ENCODE data around the gene FABP7. TPM values are rescaled to one million over a fixed set of nuclear protein-coding genes. Genes with fewer than 3 reads are reported as not detected.
A peak's percentile ranks its signal among the peaks of the same experiment; 100 is the strongest.
"Not testable (repeated sequence)": the region's sequence is repeated elsewhere in the genome, so short reads cannot be mapped to it uniquely, and the experiment has no call there.

The FABP7 gene
- 1 to 10 TPM in 1 of 4 donors, under 1 TPM in 1, not detected in 2; 0.16 to 1.0 TPM for polyA plus RNA-seq (ENCODE audit: insufficient read length in 4 of 4)

GRCh38 chr6:122779667-122780066 is at the start of gene FABP7:
TSS of gene FABP7 (plus strand) at chr6:122779716. CDS start at chr6:122779795, 79 bp downstream.
- no peak for DNase-seq (ENCODE audit: low read depth in 4 of 4, low spot score in 2 of 4)

GRCh38 chr6:122730334-122730733 is 49.2 kb upstream of the FABP7 start:
- DNase-seq (ENCODE audit: low read depth in 4 of 4, low spot score in 2 of 4), result no peak

- DNase-seq (ENCODE audit: low read depth in 4 of 4, low spot score in 2 of 4), result peak in 3 of 4 donors; percentile 11 to 28 (median 13)
Measured at GRCh38 chr6:122730775-122731386, 48.6 kb upstream of the FABP7 start.

- no peak for DNase-seq (ENCODE audit: low read depth in 4 of 4, low spot score in 2 of 4)
Measured at GRCh38 chr6:122733259-122733658, 46.3 kb upstream of the FABP7 start.

GRCh38 chr6:122734529-122735395 is 44.8 kb upstream of the FABP7 start:
- no peak for DNase-seq (ENCODE audit: low read depth in 4 of 4, low spot score in 2 of 4)

GRCh38 chr6:122735582-122735981 is 43.9 kb upstream of the FABP7 start:
- no peak for DNase-seq (ENCODE audit: low read depth in 4 of 4, low spot score in 2 of 4)

GRCh38 chr6:122736163-122736562 is 43.4 kb upstream of the FABP7 start:
- no peak for DNase-seq (ENCODE audit: low read depth in 4 of 4, low spot score in 2 of 4)

GRCh38 chr6:122736616-122737015 is 42.9 kb upstream of the FABP7 start:
- no peak for DNase-seq (ENCODE audit: low read depth in 4 of 4, low spot score in 2 of 4)

- no peak for DNase-seq (ENCODE audit: low read depth in 4 of 4, low spot score in 2 of 4)
Measured at GRCh38 chr6:122740091-122740490, 39.4 kb upstream of the FABP7 start.

- no peak for DNase-seq (ENCODE audit: low read depth in 4 of 4, low spot score in 2 of 4)
Measured at GRCh38 chr6:122740936-122741335, 38.6 kb upstream of the FABP7 start.

- DNase-seq (ENCODE audit: low read depth in 4 of 4, low spot score in 2 of 4), result not testable (repeated sequence)
Measured at GRCh38 chr6:122744247-122744646, 35.3 kb upstream of the FABP7 start.

- not testable (repeated sequence) for DNase-seq (ENCODE audit: low read depth in 4 of 4, low spot score in 2 of 4)
Measured at GRCh38 chr6:122744856-122745255, 34.7 kb upstream of the FABP7 start.

- no peak for DNase-seq (ENCODE audit: low read depth in 4 of 4, low spot score in 2 of 4)
Measured at GRCh38 chr6:122746688-122747087, 32.8 kb upstream of the FABP7 start.

- no peak for DNase-seq (ENCODE audit: low read depth in 4 of 4, low spot score in 2 of 4)
Measured at GRCh38 chr6:122747573-122747972, 31.9 kb upstream of the FABP7 start.

GRCh38 chr6:122748945-122749344 is 30.6 kb upstream of the FABP7 start:
- DNase-seq (ENCODE audit: low read depth in 4 of 4, low spot score in 2 of 4), result not testable (repeated sequence)

GRCh38 chr6:122749451-122750050 is 30.0 kb upstream of the FABP7 start:
- DNase-seq (ENCODE audit: low read depth in 4 of 4, low spot score in 2 of 4), result no peak

- no peak for DNase-seq (ENCODE audit: low read depth in 4 of 4, low spot score in 2 of 4)
Measured at GRCh38 chr6:122751326-122751725, 28.2 kb upstream of the FABP7 start.

- DNase-seq (ENCODE audit: low read depth in 4 of 4, low spot score in 2 of 4), result no peak
Measured at GRCh38 chr6:122752459-122752858, 27.1 kb upstream of the FABP7 start.

- no peak for DNase-seq (ENCODE audit: low read depth in 4 of 4, low spot score in 2 of 4)
Measured at GRCh38 chr6:122753000-122753687, 26.4 kb upstream of the FABP7 start.

GRCh38 chr6:122753688-122754056 is 25.8 kb upstream of the FABP7 start:
- DNase-seq (ENCODE audit: low read depth in 4 of 4, low spot score in 2 of 4), result no peak

GRCh38 chr6:122754191-122754731 is 25.3 kb upstream of the FABP7 start:
- no peak for DNase-seq (ENCODE audit: low read depth in 4 of 4, low spot score in 2 of 4)
